HepG2 (cell line): ENCODE results near the gene AARSD1. TPM values are rescaled to one million over a fixed set of nuclear protein-coding genes. Genes with fewer than 3 reads are reported as not detected.

ENCODE experiments used
- BCL6 ChIP-seq: IDR thresholded peaks from 2 replicates; pipeline ENCODE4 v1.6.1; 2016; ENCODE audit warnings: missing genetic modification reagents, missing compliant biosample characterization
- CREM ChIP-seq, 2 experiments: sonication (generic) in 1 of 2; formaldehyde crosslinking in 1 of 2; IDR thresholded peaks; 2 replicates each; pipeline versions ENCODE4 v1.4.0 to v1.6.1; 2016 to 2020; ENCODE audit warnings: antibody characterized with exemption in 1 of 2, mild to moderate bottlenecking in 1 of 2, missing genetic modification reagents in 1 of 2
- GATAD1 ChIP-seq: IDR thresholded peaks from 2 replicates; pipeline ENCODE4 v1.6.1; 2016; ENCODE audit warnings: missing genetic modification reagents, missing compliant biosample characterization
- HES4 ChIP-seq: sonication (generic); formaldehyde crosslinking; IDR thresholded peaks from 2 replicates; pipeline ENCODE4 v1.9.0; 2021; ENCODE audit warnings: mild to moderate bottlenecking, missing genetic modification reagents, borderline replicate concordance
- HMGXB3 ChIP-seq: sonication (generic); formaldehyde crosslinking; IDR thresholded peaks from 2 replicates; pipeline ENCODE4 v1.4.0; 2020; ENCODE audit warnings: missing genetic modification reagents, borderline replicate concordance
- KDM5A ChIP-seq: fragments of 200-600 bp; sonication (generic); IDR thresholded peaks from 2 replicates; pipeline ENCODE4 v1.7.0; 2018; ENCODE audit warnings: antibody characterized with exemption, mild to moderate bottlenecking, low read length, borderline replicate concordance
- MTA1 ChIP-seq: sonication (generic); formaldehyde crosslinking; IDR thresholded peaks from 2 replicates; pipeline ENCODE4 v1.4.0; 2020; ENCODE audit warnings: missing genetic modification reagents, mild to moderate bottlenecking, borderline replicate concordance
- NONO ChIP-seq, 2 experiments: fragments of 450-650 bp in 1 of 2; sonication (generic) in 1 of 2; formaldehyde crosslinking in 1 of 2; IDR thresholded peaks in 1 of 2; conservative IDR thresholded peaks in 1 of 2; 2 replicates each; pipeline versions ENCODE4 v1.6.1 to v1.8.0; 2017 to 2022; ENCODE audit warnings: mild to moderate bottlenecking in 1 of 2, missing genetic modification reagents in 1 of 2, moderate library complexity in 1 of 2
- NR2F1 ChIP-seq, 2 experiments: fragments of 450-650 bp in 1 of 2; formaldehyde crosslinking in 1 of 2; IDR thresholded peaks; 2 replicates each; pipeline versions ENCODE4 v1.5.0 to v1.6.1; 2016 to 2020; ENCODE audit warnings: mild to moderate bottlenecking in 1 of 2, missing compliant biosample characterization in 1 of 2, missing genetic modification reagents in 1 of 2, moderate library complexity in 1 of 2
- PBX3 ChIP-seq: sonication (generic); formaldehyde crosslinking; IDR thresholded peaks from 2 replicates; pipeline ENCODE4 v1.8.1; 2023; ENCODE audit warnings: missing genetic modification reagents, inconsistent platforms, borderline replicate concordance
- SP140L ChIP-seq: sonication (generic); formaldehyde crosslinking; IDR thresholded peaks from 2 replicates; pipeline ENCODE4 v1.4.0; 2020; ENCODE audit warnings: missing genetic modification reagents, borderline replicate concordance
- SPEN ChIP-seq: sonication (generic); formaldehyde crosslinking; IDR thresholded peaks from 2 replicates; pipeline ENCODE4 v1.5.1; 2020; ENCODE audit warnings: low read depth, mild to moderate bottlenecking, missing genetic modification reagents
- TRAFD1 ChIP-seq: sonication (generic); formaldehyde crosslinking; IDR thresholded peaks from 2 replicates; pipeline ENCODE4 v1.5.1; 2020; ENCODE audit warnings: missing genetic modification reagents, mild to moderate bottlenecking, borderline replicate concordance
- ZBTB26 ChIP-seq: IDR thresholded peaks from 2 replicates; pipeline ENCODE4 v1.6.1; 2016; ENCODE audit warnings: missing compliant biosample characterization, missing genetic modification reagents, borderline replicate concordance
- ZNF333 ChIP-seq: sonication (generic); formaldehyde crosslinking; IDR thresholded peaks from 2 replicates; pipeline ENCODE4 v1.4.0; 2020; ENCODE audit warnings: mild to moderate bottlenecking, missing genetic modification reagents, borderline replicate concordance
- ZNF335 ChIP-seq: sonication (generic); formaldehyde crosslinking; IDR thresholded peaks from 2 replicates; pipeline ENCODE4 v1.4.0; 2020; ENCODE audit warnings: missing genetic modification reagents
- ZNF510 ChIP-seq: sonication (generic); formaldehyde crosslinking; IDR thresholded peaks from 2 replicates; pipeline ENCODE4 v1.4.0; 2020; ENCODE audit warnings: low read depth, mild to moderate bottlenecking, missing genetic modification reagents
- ZNF546 ChIP-seq: sonication (generic); formaldehyde crosslinking; conservative IDR thresholded peaks from 2 replicates; pipeline ENCODE4 v1.8.1; 2023; ENCODE audit warnings: mild to moderate bottlenecking, missing genetic modification reagents
- ZSCAN20 ChIP-seq: sonication (generic); formaldehyde crosslinking; IDR thresholded peaks from 2 replicates; pipeline ENCODE4 v1.4.0; 2020; ENCODE audit warnings: missing genetic modification reagents, mild to moderate bottlenecking, borderline replicate concordance
- polyA plus RNA-seq, 8 experiments: library from polyadenylated mRNA; depleted of rRNA in 3 of 8; stranded (reverse) in 7 of 8; unstranded in 1 of 8; fragments of >200 nt; fragmentation: Illumina TruSeq in 4 of 8; extraction: Trizol in 4 of 8; gene quantifications; 2 replicates each; pipeline versions ENCODE4 v1.2.1 to v1.2.3, GENCODE V29; 2011 to 2016; ENCODE audit warnings: low read depth in 4 of 8, missing spikeins in 1 of 8, mixed read lengths in 1 of 8; ENCODE audit not compliant: insufficient read depth in 1 of 8
- total RNA-seq, 5 experiments: library from RNA; depleted of rRNA; stranded (reverse); fragments of >200 nt; fragmentation: Illumina TruSeq; extraction: Trizol; gene quantifications; 2 replicates each; pipeline ENCODE4 v1.2.3, GENCODE V29; 2016; ENCODE audit warnings: low read depth in 1 of 5

The AARSD1 gene
- total and polyA plus RNA-seq, 2 of the 13 experiments (the other 11 are each of a cell fraction or from before 2014, with no cell fraction given), result 24.7 to 29.3 TPM

- TF ChIP-seq HES4 (no peak), ZNF546 (CRISPR knock-in tag) (no peak), BCL6 (CRISPR knock-in tag) (peak; percentile 20; the same call in 1 of the 2 replicates), NR2F1 (CRISPR knock-in tag; IDR thresholded peaks at IDR 0.05) (no peak), MTA1 (CRISPR knock-in tag) (peak; percentile 56; the same call in 1 of the 2 replicates), GATAD1 (CRISPR knock-in tag) (peak; percentile 96), PBX3 (CRISPR knock-in tag) (no peak), ZBTB26 (CRISPR knock-in tag) (0 out of 2 replicates have a peak, but pooled peaks have one; percentile 53), ZNF335 (CRISPR knock-in tag) (no peak), SPEN (CRISPR knock-in tag) (peak; percentile 44; the same call in 1 of the 2 replicates), ZSCAN20 (CRISPR knock-in tag) (no peak), CREM (IDR thresholded peaks at IDR 0.05) (peak; percentile 68), CREM (CRISPR knock-in tag; IDR thresholded peaks at IDR 0.05) (no peak), TRAFD1 (CRISPR knock-in tag) (no peak), NONO (IDR thresholded peaks at IDR 0.05) (no peak), NONO (CRISPR knock-in tag; conservative IDR thresholded peaks at IDR 0.05) (0 out of 2 replicates have a peak, but pooled peaks have one; percentile 40), ZNF510 (CRISPR knock-in tag) (no peak), HMGXB3 (CRISPR knock-in tag) (0 out of 2 replicates have a peak, but pooled peaks have one; percentile 56), ZNF333 (CRISPR knock-in tag) (no peak), KDM5A (peak; percentile 75), SP140L (CRISPR knock-in tag) (no peak)
Measured at GRCh38 chr17:42964161-42964932, at the start of gene AARSD1 (continued).
